Upper lobe of left lung (tissue), 6 donors: ENCODE results near the gene PRR13. TPM values are rescaled to one million over a fixed set of nuclear protein-coding genes. Genes with fewer than 3 reads are reported as not detected.

Experiments used
- ATAC-seq, 2 donors: fragments of 200-7000 bp; cut with Tn5 transposase; one replicate each; pipeline ENCODE4 v1.9.1; 2022; ENCODE audit warnings: mild to moderate bottlenecking in 2 of 2, moderate library complexity in 2 of 2; ENCODE audit not compliant: low FRiP score in 2 of 2
- DNase-seq, 2 donors: peaks; one replicate each; pipeline ENCODE4 v3.0.0-alpha.2; 2019 to 2020
- H3K27ac ChIP-seq, 4 donors: fragments of 200-600 bp; sonication (generic); one replicate each; pipeline ENCODE4 v1.5.1; 2016 to 2019
- H3K27me3 ChIP-seq, 4 donors: fragments of 200-600 bp; sonication (generic); one replicate each; pipeline ENCODE4 v1.5.1; 2017 to 2019
- H3K36me3 ChIP-seq, 4 donors: fragments of 200-600 bp; sonication (generic); one replicate each; pipeline ENCODE4 v1.5.1; 2016 to 2019
- H3K4me1 ChIP-seq, 4 donors: fragments of 200-600 bp; sonication (generic); one replicate each; pipeline ENCODE4 v1.5.1; 2018 to 2019
- H3K4me3 ChIP-seq, 4 donors: fragments of 200-600 bp; sonication (generic); one replicate each; pipeline ENCODE4 v1.5.1; 2017 to 2019; ENCODE audit warnings: mild to moderate bottlenecking in 2 of 4, moderate library complexity in 1 of 4
- H3K9me3 ChIP-seq, 4 donors: fragments of 200-600 bp; sonication (generic); one replicate each; pipeline ENCODE4 v1.5.1; 2018 to 2019
- CTCF ChIP-seq, 6 experiments: fragments of 450-650 bp in 4 of 6; fragments of 200-600 bp in 2 of 6; sonication (generic) in 2 of 6; IDR thresholded peaks; one replicate each; pipeline ENCODE4 v1.5.1; 2016 to 2019; ENCODE audit warnings: antibody characterized with exemption in 6 of 6
- EP300 ChIP-seq, 4 donors: sonication (generic); formaldehyde crosslinking; IDR thresholded peaks; one replicate each; pipeline ENCODE4 v1.5.1; 2017; ENCODE audit warnings: antibody characterized with exemption in 4 of 4, control low read depth in 2 of 4
- POLR2A ChIP-seq, 4 donors: fragments of 450-650 bp; IDR thresholded peaks; one replicate each; pipeline ENCODE4 v1.5.1; 2016 to 2017; ENCODE audit warnings: antibody characterized with exemption in 4 of 4, mild to moderate bottlenecking in 2 of 4
- POLR2AphosphoS5 ChIP-seq, 2 donors: sonication (generic); formaldehyde crosslinking; IDR thresholded peaks; one replicate each; pipeline ENCODE4 v1.5.1; 2017; ENCODE audit warnings: antibody characterized with exemption in 2 of 2
- WGBS, 2 donors: methylation state at CpG; one replicate each; pipeline ENCODE4 v1.1.5; 2017 to 2018; 5-methylcytosine and 5-hydroxymethylcytosine counted together
- total RNA-seq, 6 donors: library from RNA; depleted of rRNA in 4 of 6; stranded (reverse); fragments of >200 nt in 4 of 6; gene quantifications; one replicate each; pipeline versions ENCODE4 v1.1.0 to v1.2.1, GENCODE V29; 2016 to 2021
- donor health status: DM: no; HTN: no; CAD: no; lungs with moderate emphysema.
- donor health status: DM: no; HTN: yes; CAD: no; lungs with severe emphysema.

Gene PRR13
- total RNA-seq, 6 donors from 2014 or later, result 81.5 to 198 (median 105) TPM

DNA sequence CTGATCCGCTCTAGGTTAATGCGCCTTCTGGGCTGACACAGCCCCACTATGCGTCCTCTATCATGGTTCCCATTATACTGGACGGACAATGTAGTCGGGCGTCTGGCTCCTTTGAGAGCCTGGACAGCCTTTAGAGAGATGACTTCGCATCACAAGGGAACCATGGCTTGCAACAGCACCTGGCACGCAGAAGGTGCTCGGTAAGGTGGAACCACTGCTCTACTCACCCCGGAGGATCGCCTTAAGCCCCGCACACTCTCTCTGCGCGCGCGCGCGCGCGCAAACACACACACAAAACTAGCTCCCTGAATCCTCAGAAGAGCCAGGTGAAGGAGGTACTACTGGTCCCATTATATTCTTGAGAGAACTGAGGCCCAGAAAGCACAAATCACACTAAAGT lies 50.7 kb downstream of the PRR13 start:
- ATAC-seq, result no peak
- no peak for TF ChIP-seq POLR2A (IDR thresholded peaks at IDR 0.05)
- TF ChIP-seq EP300 (IDR thresholded peaks at IDR 0.05), result no peak
- TF ChIP-seq POLR2AphosphoS5 (IDR thresholded peaks at IDR 0.05), result no peak
- TF ChIP-seq CTCF (IDR thresholded peaks at IDR 0.05), result no peak
- no peaks in the 10 kb centered on the region for H3K27me3 ChIP-seq
- 69 to 79% methylated on average over 20 of the region's 20 CpGs for WGBS, 2 donors
- H3K27ac ChIP-seq, result peak overlapping the region; percentile 84 to 91 (median 90)
- H3K4me1 ChIP-seq, result peaks cover 39 to 50% (median 43%) of the 10 kb centered on the region in 4 donors
- peaks cover 0 to 8% (median 0%) of the 10 kb centered on the region in 4 donors for H3K36me3 ChIP-seq
- DNase-seq, result peak in 1 of 2 donors; percentile 85
- no peaks in the 10 kb centered on the region for H3K9me3 ChIP-seq
- peak overlapping the region in 3 of 4 donors; percentile 55 to 71 (median 66) for H3K4me3 ChIP-seq

- Histone ChIP-seq H3K36me3 (peaks cover 0 to 2% (median 0%) of the 10 kb centered on the region in 4 donors), H3K4me1 (peaks cover 38 to 47% (median 42%) of the 10 kb centered on the region in 4 donors), H3K9me3 (no peaks in the 10 kb centered on the region), H3K4me3 (peak overlapping the region; percentile 47 to 71 (median 60)), H3K27me3 (no peaks in the 10 kb centered on the region), H3K27ac (peak overlapping the region; percentile 84 to 91 (median 90))
- ATAC-seq (peak; percentile 95 to 97), DNase-seq (peak; percentile 98 to 99)
- TF ChIP-seq CTCF (IDR thresholded peaks at IDR 0.05), result no peak
- TF ChIP-seq EP300 (IDR thresholded peaks at IDR 0.05), result peak in 2 of 4 donors; percentile 69 to 81
- TF ChIP-seq POLR2AphosphoS5 (IDR thresholded peaks at IDR 0.05), result peak; percentile 54 to 76
- peak in 2 of 4 donors; percentile 14 to 86 for TF ChIP-seq POLR2A (IDR thresholded peaks at IDR 0.05)
- 2 to 5% methylated on average over 8 to 18 of the region's 52 CpGs for WGBS, 2 donors
Observed at GRCh38 chr12:53492830-53493609, 51.5 kb downstream of the PRR13 start.

DNA sequence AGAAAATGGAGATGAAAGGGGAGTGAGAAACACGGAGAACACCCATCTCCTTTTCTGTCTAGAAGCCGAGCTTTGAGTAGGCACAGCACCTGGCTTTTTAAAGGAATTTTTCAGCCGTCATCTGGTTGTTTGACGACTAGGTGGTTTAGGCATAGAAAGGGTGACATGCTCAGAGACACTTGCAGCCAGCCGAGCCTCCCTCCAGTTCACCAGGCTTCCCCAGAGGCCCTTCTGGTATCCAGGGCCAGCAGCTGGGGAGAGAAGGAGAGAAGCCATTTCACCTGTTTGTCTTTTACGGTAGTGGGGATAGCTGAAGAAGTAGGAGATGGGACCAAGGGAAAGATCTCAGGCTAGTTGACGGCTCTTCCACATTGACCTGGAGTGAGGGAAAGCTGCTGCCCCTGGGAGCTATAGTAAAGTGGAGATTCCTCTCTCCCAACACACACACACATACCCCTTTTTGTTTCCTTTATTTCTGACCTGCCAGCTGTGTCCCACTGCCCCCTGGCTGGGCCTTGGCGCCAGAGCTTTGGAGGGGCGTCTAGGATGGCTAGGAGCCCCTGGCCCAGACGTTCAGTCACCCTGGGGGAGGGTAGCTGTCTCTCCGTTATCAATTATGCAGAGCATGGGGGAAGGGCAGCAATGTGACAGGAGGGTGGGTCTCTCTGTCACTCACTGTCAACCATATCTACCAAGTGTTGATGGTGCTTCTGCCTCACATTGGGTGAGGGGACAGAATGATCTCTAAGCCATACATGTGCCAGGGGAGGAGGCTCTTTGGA lies 52.3 kb downstream of the PRR13 start:
- Histone ChIP-seq H3K27ac (peak overlapping the region; percentile 84 to 91 (median 90)), H3K4me1 (peaks cover 44 to 49% (median 48%) of the 10 kb centered on the region in 4 donors), H3K4me3 (peak overlapping the region; percentile 47 to 71 (median 60)), H3K36me3 (no peaks in the 10 kb centered on the region), H3K9me3 (no peaks in the 10 kb centered on the region), H3K27me3 (no peaks in the 10 kb centered on the region)
- WGBS, 2 donors, result 31 to 35% methylated on average over 10 to 11 of the region's 11 CpGs
- ATAC-seq (no peak), DNase-seq (no peak)
- no peak for TF ChIP-seq POLR2AphosphoS5 (IDR thresholded peaks at IDR 0.05)
- TF ChIP-seq POLR2A (IDR thresholded peaks at IDR 0.05), result no peak
- no peak for TF ChIP-seq EP300 (IDR thresholded peaks at IDR 0.05)
- TF ChIP-seq CTCF (IDR thresholded peaks at IDR 0.05), result no peak

Other genes starting within 250 kb of the PRR13 start
- gene ITGB7, start 234.5 kb upstream of the PRR13 start, total RNA-seq, result 10 to 100 TPM in 1 of 6 donors, 1 to 10 TPM in 5; 3.1 to 12.9 (median 4.7) TPM
- 10 to 100 TPM; 21.2 to 43.0 (median 32.1) TPM for gene RARG, start 209.5 kb upstream of the PRR13 start, total RNA-seq
- gene ESPL1, start 173.4 kb upstream of the PRR13 start, total RNA-seq, result 1 to 10 TPM; 1.5 to 5.3 (median 2.1) TPM
- gene PFDN5, start 146.2 kb upstream of the PRR13 start, total RNA-seq, result 100 to 1,000 TPM; 374 to 580 (median 445) TPM
- gene MYG1, start 142.0 kb upstream of the PRR13 start, total RNA-seq, result 10 to 100 TPM; 29.1 to 50.7 (median 34.8) TPM
- 100 to 1,000 TPM in 1 of 6 donors, 10 to 100 TPM in 5; 27.2 to 138 (median 40.4) TPM for gene AAAS, start 120.1 kb upstream of the PRR13 start, total RNA-seq
- gene SP7, start 105.4 kb upstream of the PRR13 start, total RNA-seq, result not detected
- 10 to 100 TPM; 46.6 to 82.2 (median 61.7) TPM for gene SP1, start 61.6 kb upstream of the PRR13 start, total RNA-seq
- 1 to 10 TPM in 1 of 6 donors, under 1 TPM in 3, not detected in 2; 0.24 to 1.0 (median 0.41) TPM for gene AMHR2, start 17.9 kb upstream of the PRR13 start, total RNA-seq
- 100 to 1,000 TPM; 346 to 723 (median 513) TPM for gene PCBP2, start 10.4 kb downstream of the PRR13 start, total RNA-seq
- 10 to 100 TPM in 5 of 6 donors, 1 to 10 TPM in 1; 9.6 to 87.0 (median 17.4) TPM for gene MAP3K12, start 57.7 kb downstream of the PRR13 start, total RNA-seq
- gene TARBP2, start 59.5 kb downstream of the PRR13 start, total RNA-seq, result 10 to 100 TPM; 25.4 to 74.4 (median 36.8) TPM
- 1 to 10 TPM in 1 of 6 donors, not detected in 5; 6.2 TPM for gene NPFF, start 65.8 kb downstream of the PRR13 start, total RNA-seq
- 10 to 100 TPM; 23.4 to 48.9 (median 41.2) TPM for gene ATF7, start 184.6 kb downstream of the PRR13 start, total RNA-seq
- gene ATP5MC2, start 234.3 kb downstream of the PRR13 start, total RNA-seq, result 100 to 1,000 TPM; 140 to 273 (median 206) TPM